Coronary artery (tissue), 2 donors: ENCODE data around the gene GTF2IRD1.

Experiments used
- DNase-seq: peaks from one replicate; pipeline ENCODE4 v3.0.0-alpha.2; 2017; ENCODE audit warnings: low spot score
- H3K27ac ChIP-seq, 2 donors: fragments of 200-600 bp; sonication (generic); one replicate each; pipeline ENCODE4 v1.5.1; 2016 to 2019
- H3K4me3 ChIP-seq: fragments of 200-600 bp; sonication (generic); 2 replicates; pipeline ENCODE4 v1.5.1; 2016; ENCODE audit warnings: mild to moderate bottlenecking, moderate library complexity
- CTCF ChIP-seq: fragments of 200-600 bp; sonication (generic); IDR thresholded peaks from one replicate; pipeline ENCODE4 v1.5.1; 2019; ENCODE audit warnings: antibody characterized with exemption

The GTF2IRD1 gene

GRCh38 chr7:74569501-74570075 lies 115.9 kb downstream of the GTF2IRD1 start:
- no peak overlapping the region for H3K4me3 ChIP-seq
- no peak for TF ChIP-seq CTCF
- no peak for DNase-seq
- H3K27ac ChIP-seq, result no peak overlapping the region

- no peak for TF ChIP-seq CTCF
- H3K27ac ChIP-seq, result no peak overlapping the region
- H3K4me3 ChIP-seq, result no peak overlapping the region
- DNase-seq, result no peak
Observed at GRCh38 chr7:74570533-74571156, 116.9 kb downstream of the GTF2IRD1 start.

- no peak for TF ChIP-seq CTCF
- no peak for DNase-seq
- Histone ChIP-seq H3K27ac (no peak overlapping the region), H3K4me3 (no peak overlapping the region)
Observed at GRCh38 chr7:74572301-74572979, 118.7 kb downstream of the GTF2IRD1 start.

- DNase-seq, result no peak
- no peak overlapping the region for H3K4me3 ChIP-seq
- H3K27ac ChIP-seq, result no peak overlapping the region
- no peak for TF ChIP-seq CTCF
Observed at GRCh38 chr7:74573512-74573911, 119.8 kb downstream of the GTF2IRD1 start.

- TF ChIP-seq CTCF, result no peak
- DNase-seq, result no peak
Observed at GRCh38 chr7:74575083-74575784, 121.5 kb downstream of the GTF2IRD1 start.

GRCh38 chr7:74575811-74576210 lies 122.1 kb downstream of the GTF2IRD1 start:
- H3K4me3 ChIP-seq, result no peak overlapping the region
- no peak overlapping the region for H3K27ac ChIP-seq
- no peak for TF ChIP-seq CTCF
- no peak for DNase-seq

More at GRCh38 chr7:74575083-74575784, 121.5 kb downstream of the GTF2IRD1 start:
- no peak overlapping the region for H3K4me3 ChIP-seq
- H3K27ac ChIP-seq, result no peak overlapping the region
